Adrenal gland (tissue), 5 donors: ENCODE measurements around the gene PRKD1.

ENCODE experiments used
- POLR2A ChIP-seq, 2 donors: fragments of 450-650 bp; IDR thresholded peaks; one replicate each; pipeline ENCODE4 v1.6.1; 2017; ENCODE audit warnings: antibody characterized with exemption in 2 of 2, mild to moderate bottlenecking in 2 of 2, moderate library complexity in 1 of 2
- TF ChIP-seq, protein P1 (sequence below), 6 experiments: fragments of 450-650 bp in 4 of 6; fragments of 200-600 bp in 2 of 6; sonication (generic) in 1 of 6; IDR thresholded peaks; 1 replicate in 5 of 6; 2 replicates in 1 of 6; pipeline versions ENCODE4 v1.5.1 to v1.8.0; 2016 to 2021; ENCODE audit warnings: antibody characterized with exemption in 6 of 6, mild to moderate bottlenecking in 2 of 6, moderate library complexity in 1 of 6
- donor health status: DM: no; HTN: no; CAD: no.

DNA sequence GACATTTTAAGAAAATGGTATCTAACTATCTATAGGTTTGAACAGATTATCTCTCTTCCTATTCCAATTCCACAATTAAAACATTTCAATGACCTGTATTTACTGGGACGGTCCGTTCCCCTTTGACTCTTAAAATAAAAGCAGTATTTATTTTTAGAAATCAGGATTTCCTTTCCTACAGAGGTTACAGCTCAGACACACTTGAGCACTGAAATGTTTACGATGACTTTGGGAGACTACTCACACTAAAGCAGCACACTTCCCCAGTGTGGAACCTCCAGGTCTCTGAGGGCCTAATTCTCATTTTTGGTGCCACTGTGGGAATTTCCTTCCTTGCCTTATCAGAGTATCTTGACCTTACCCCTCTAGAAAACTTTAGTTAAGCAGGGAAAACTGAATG is 181.8 kb downstream of the PRKD1 start:
- TF ChIP-seq, protein P1, sequence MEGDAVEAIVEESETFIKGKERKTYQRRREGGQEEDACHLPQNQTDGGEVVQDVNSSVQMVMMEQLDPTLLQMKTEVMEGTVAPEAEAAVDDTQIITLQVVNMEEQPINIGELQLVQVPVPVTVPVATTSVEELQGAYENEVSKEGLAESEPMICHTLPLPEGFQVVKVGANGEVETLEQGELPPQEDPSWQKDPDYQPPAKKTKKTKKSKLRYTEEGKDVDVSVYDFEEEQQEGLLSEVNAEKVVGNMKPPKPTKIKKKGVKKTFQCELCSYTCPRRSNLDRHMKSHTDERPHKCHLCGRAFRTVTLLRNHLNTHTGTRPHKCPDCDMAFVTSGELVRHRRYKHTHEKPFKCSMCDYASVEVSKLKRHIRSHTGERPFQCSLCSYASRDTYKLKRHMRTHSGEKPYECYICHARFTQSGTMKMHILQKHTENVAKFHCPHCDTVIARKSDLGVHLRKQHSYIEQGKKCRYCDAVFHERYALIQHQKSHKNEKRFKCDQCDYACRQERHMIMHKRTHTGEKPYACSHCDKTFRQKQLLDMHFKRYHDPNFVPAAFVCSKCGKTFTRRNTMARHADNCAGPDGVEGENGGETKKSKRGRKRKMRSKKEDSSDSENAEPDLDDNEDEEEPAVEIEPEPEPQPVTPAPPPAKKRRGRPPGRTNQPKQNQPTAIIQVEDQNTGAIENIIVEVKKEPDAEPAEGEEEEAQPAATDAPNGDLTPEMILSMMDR (IDR thresholded peaks at IDR 0.05), result no peak
- TF ChIP-seq POLR2A (IDR thresholded peaks at IDR 0.05), result no peak
